Measurements from ENCODE around the gene GPRIN2.
"Not testable (repeated sequence)": the region's sequence is repeated elsewhere in the genome, so short reads cannot be mapped to it uniquely, and the experiment has no call there.

DNA sequence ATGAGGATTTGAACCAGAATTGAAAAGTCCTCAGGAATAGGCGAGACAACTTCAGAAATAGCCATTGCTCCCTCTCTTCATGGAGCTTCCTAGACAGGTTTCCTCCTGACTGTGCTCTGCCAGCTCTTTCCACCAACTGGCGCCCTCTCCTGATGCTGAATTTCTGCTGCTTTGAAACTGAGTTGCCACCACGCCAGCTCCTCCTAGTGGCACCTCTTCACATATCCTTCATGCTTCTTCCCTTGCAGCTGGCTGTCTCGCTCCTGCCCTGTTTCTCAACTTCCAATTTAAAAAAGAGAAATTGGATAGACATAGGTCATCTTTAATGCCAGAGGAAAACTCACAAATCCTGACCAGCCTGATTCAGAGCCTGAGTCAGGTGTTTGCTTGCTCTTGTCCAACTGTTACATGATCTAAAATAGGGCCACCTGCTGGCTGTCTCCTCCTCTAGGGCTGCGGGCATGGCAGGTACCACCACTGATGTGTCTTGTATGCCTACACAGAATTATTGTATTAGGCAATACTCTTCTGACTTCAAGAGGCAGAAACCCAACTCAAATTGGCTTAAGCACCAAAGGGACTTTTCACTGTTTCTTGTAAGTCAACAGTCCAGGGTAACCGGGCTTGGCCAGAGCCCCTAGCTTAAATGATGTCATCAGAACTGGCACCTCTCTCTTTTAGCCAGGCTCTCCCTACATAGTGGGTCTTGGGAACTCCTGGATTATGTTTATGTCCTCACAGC is 9.3 kb upstream of the GPRIN2 start:
- TF ChIP-seq CTCF (conservative IDR thresholded peaks at IDR 0.05 in 1 of 2, IDR thresholded peaks at IDR 0.05 in 1 of 2; ENCODE audit: extremely low read depth in 1 of 2, insufficient read depth in 1 of 2, low read depth in 1 of 2, low read length in 2 of 2), result peak; percentile 51 to 74
- not testable (repeated sequence) for TF ChIP-seq EZH2 (IDR thresholded peaks at IDR 0.05; ENCODE audit: borderline replicate concordance, low read length)

Data from mammary epithelial cell (primary cell).